ENCODE data around the gene POLR3B.

Gene POLR3B

GRCh38 chr12:106357549-106358395, at the start of gene POLR3B:
POLR3B (plus strand) TSS chr12:106357748; CDS start chr12:106357880, 132 bp downstream.
- TF ChIP-seq, protein P1, sequence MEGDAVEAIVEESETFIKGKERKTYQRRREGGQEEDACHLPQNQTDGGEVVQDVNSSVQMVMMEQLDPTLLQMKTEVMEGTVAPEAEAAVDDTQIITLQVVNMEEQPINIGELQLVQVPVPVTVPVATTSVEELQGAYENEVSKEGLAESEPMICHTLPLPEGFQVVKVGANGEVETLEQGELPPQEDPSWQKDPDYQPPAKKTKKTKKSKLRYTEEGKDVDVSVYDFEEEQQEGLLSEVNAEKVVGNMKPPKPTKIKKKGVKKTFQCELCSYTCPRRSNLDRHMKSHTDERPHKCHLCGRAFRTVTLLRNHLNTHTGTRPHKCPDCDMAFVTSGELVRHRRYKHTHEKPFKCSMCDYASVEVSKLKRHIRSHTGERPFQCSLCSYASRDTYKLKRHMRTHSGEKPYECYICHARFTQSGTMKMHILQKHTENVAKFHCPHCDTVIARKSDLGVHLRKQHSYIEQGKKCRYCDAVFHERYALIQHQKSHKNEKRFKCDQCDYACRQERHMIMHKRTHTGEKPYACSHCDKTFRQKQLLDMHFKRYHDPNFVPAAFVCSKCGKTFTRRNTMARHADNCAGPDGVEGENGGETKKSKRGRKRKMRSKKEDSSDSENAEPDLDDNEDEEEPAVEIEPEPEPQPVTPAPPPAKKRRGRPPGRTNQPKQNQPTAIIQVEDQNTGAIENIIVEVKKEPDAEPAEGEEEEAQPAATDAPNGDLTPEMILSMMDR (IDR thresholded peaks at IDR 0.05), result peak; percentile 92

DNA sequence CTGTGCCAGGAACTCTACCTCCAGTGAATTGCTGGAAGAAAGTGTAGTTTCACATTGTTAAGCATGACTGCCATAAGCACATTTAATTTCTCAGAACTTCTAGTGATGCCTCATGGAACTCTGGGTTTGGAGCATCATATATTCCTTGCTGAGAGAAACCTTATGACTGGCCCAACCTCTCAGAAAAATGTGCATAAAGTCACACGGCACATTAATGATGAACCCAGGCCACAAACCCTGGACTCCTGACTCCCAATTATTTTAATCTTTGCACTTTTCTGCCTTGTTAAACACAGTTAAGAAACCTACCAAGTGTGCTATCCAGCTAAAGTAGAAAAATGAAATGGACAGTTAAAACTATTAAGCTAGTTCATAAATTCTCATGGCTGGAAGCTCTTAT, 49.4 kb upstream of the POLR3B start:
- TF ChIP-seq, protein P1 (IDR thresholded peaks at IDR 0.05), result no peak

DNA sequence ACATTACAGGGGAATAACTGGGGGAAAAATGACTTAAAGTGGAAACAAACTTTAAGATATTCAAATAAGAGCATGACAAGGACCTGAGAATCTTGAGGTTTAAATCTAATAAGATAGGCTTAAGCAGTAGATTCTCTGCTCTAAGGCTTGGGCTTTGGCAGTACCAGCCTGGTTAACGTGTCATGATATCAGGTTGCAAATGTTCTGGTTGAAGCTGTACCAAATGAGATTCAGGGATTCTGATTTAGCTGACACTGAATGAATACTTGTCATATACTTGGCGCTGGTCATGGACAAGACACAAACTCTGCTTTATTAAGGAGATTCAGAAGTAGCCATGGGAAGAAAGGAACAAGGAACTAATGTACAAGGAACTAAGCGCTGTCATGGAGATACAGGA, 48.9 kb upstream of the POLR3B start:
- TF ChIP-seq, protein P1 (IDR thresholded peaks at IDR 0.05), result no peak

GRCh38 chr12:106309671-106310505, 47.7 kb upstream of the POLR3B start:
- TF ChIP-seq, protein P1 (IDR thresholded peaks at IDR 0.05), result no peak

DNA sequence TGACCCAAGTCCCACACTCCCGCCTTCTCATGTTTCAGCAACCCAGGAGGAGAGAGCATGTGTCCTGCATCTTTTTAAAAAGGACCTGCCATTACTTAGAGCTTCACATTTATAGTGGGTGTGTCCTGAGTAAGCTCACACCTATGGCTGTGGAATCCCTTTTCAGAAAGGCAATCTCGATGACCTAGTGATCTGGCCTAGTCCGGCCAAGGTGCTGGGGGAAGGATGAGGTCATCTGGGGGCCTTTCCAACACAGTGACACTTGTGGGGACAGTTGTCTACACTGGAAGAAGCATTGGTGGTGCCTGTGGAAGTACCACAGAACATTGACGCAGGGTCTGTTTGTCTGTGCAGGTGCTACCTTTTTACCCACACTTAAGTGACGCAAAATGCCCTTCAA, 46.9 kb upstream of the POLR3B start:
- TF ChIP-seq, protein P1 (IDR thresholded peaks at IDR 0.05), result no peak

DNA sequence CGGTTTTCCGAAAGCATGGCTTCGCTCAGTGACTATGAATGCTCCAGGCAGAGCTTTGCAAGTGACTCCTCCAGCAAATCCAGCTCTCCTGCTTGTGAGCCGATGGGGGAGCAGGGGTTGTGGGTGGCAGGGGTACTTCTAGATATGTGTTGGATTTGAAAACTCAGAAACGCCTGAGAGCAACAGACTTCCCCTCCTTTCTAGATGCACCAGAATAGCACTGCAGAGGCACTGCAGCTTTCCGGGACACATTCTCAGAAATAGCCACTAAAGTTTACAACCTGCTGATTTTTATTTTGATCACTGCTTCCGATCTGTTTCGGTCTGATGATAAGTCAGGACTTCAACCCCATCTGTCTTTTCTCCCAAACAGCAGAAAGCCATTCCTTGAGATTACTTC, 46.4 kb upstream of the POLR3B start:
- TF ChIP-seq, protein P1 (IDR thresholded peaks at IDR 0.05), result no peak

DNA sequence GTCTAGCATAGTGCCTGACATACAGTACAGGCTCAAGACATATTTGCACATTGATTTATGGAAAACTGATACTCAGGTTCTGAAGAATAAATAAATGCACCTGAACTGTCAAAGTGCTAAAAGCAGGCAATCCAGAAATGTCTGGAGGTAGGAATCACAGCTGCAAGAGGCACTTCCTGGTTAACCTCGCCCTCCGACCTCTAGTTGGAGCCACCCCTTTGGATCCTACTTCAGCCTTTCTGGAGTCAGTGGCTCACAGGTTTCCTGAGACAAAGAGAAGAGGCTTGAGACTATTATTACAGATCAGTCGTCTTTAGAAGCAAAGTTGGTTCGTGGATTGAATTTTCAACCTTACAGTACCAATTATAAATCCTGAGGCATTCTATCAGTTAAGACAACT, 42.0 kb upstream of the POLR3B start:
- TF ChIP-seq, protein P1 (IDR thresholded peaks at IDR 0.05), result no peak

All from LNCAP (cell line).